Measurements from ENCODE around the gene POLE3. TPM values are rescaled to one million over a fixed set of nuclear protein-coding genes. Genes with fewer than 3 reads are reported as not detected.

POLE3 gene
- total and polyA plus RNA-seq, 9 of the 15 experiments (the other 6 are each of a cell fraction or from before 2014, with no cell fraction given) = 52.6 to 179 (median 110) TPM

- TF ChIP-seq REST (IDR thresholded peaks at IDR 0.05; ENCODE audit: borderline replicate concordance) (no peak), REST (CRISPR knock-in tag; IDR thresholded peaks at IDR 0.05; ENCODE audit: low read depth) (no peak), ZNF778 (CRISPR knock-in tag; IDR thresholded peaks at IDR 0.05) (no peak), ZNF133 (CRISPR knock-in tag; IDR thresholded peaks at IDR 0.05) (no peak), ZNF23 (CRISPR knock-in tag; IDR thresholded peaks at IDR 0.05) (no peak), ZNF318 (IDR thresholded peaks at IDR 0.05; ENCODE audit: borderline replicate concordance in 1 of 2, low read depth in 1 of 2) (no peak), TCF3 (CRISPR knock-in tag; IDR thresholded peaks at IDR 0.05) (no peak), ZNF124 (CRISPR knock-in tag; IDR thresholded peaks at IDR 0.05) (no peak), SMAD3 (CRISPR knock-in tag; conservative IDR thresholded peaks at IDR 0.05) (no peak), MIER1 (IDR thresholded peaks at IDR 0.05; ENCODE audit: low read depth) (no peak), ERF (CRISPR knock-in tag; IDR thresholded peaks at IDR 0.05) (no peak)
These were observed 14.6 kb upstream of the POLE3 start (continued) for GRCh38 chr9:113425072-113425471.
